HG03521 (cell line): ENCODE data around the gene PLCH1.

ENCODE experiments used
- ATAC-seq: cut with Tn5 transposase; IDR thresholded peaks from one replicate; pipeline ENCODE4 v1.9.1; 2021; ENCODE audit warnings: mild to moderate bottlenecking, moderate library complexity; ENCODE audit not compliant: unreplicated experiment

PLCH1 gene

GRCh38 chr3:155745795-155746550 is 1.1 kb upstream of the PLCH1 start:
- no peak for ATAC-seq

GRCh38 chr3:155744010-155744625 is 753 bp downstream of the PLCH1 start:
- ATAC-seq: peak; percentile 23

- ATAC-seq: no peak
Measured at GRCh38 chr3:155743606-155744005, 1.3 kb downstream of the PLCH1 start.

GRCh38 chr3:155742349-155742965 is 2.4 kb downstream of the PLCH1 start:
- ATAC-seq: no peak

GRCh38 chr3:155741603-155742002 is 3.3 kb downstream of the PLCH1 start:
- no peak for ATAC-seq

- no peak for ATAC-seq
Measured at GRCh38 chr3:155741101-155741500, 3.8 kb downstream of the PLCH1 start.

DNA sequence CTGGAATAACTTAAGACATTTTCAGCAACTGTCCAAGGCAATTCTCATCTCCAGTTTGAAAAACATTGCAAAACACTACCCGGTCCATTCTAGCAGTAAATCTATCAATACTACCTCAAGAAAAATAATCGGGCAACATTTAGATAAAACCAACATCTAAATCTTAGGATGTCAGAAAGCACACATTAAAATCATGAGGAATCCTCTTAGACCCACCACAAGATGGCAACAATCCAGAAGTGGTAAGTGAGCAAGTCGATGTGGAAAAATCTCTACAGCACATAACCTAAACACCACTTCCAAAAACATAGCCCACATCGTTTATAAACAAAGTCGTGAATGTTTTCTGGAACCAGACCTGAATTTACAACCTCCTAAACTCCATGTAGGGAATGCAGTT is 5.7 kb downstream of the PLCH1 start:
- no peak for ATAC-seq

- no peak for ATAC-seq
Measured at GRCh38 chr3:155738580-155739076, 6.2 kb downstream of the PLCH1 start.

GRCh38 chr3:155737844-155738460 is 6.9 kb downstream of the PLCH1 start:
- ATAC-seq: peak; percentile 85

DNA sequence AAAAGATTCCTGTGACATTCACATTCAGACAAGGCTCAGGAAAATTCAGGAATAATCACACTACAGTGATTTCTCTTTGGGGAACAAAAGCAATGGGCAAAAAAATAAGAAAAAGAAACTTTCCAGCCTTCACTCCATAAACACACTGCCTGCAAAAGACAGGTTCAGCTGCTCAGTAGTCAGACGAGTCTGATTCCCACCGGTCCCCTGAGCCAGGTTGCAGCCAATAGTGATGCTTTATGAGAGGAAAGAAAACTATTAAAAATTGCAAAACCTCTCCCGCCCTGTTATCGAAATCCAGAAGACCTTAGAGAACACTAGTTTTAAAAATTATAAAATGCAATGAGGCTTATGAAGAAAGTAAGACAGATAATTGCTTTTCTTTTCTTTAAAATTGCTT is 8.5 kb downstream of the PLCH1 start:
- ATAC-seq: no peak

GRCh38 chr3:155730843-155731242 is 14.0 kb downstream of the PLCH1 start:
- no peak for ATAC-seq

DNA sequence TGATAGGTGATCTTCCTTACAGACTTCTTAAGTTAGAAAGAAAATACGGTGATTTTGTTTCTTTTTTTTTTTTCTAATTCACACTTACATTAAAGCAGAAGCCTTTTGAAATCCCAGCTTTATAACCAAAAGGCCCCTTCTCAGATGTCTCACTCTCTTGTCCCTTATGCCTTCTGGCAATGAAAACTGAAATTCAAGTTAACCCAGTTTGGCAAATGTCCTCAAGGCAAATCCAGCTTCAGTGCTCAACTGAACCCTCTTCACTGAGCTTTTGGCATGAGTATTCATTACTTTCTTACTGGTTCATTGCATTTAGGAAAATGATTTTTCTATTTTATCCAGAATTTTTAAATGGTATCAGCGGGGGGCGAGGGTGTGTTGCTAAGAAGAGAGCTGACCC is 17.0 kb downstream of the PLCH1 start:
- no peak for ATAC-seq

GRCh38 chr3:155714295-155714718 is 30.6 kb downstream of the PLCH1 start:
- no peak for ATAC-seq

GRCh38 chr3:155712008-155712407 is 32.9 kb downstream of the PLCH1 start:
- no peak for ATAC-seq

GRCh38 chr3:155704771-155705559 is 39.9 kb downstream of the PLCH1 start:
- ATAC-seq: no peak

DNA sequence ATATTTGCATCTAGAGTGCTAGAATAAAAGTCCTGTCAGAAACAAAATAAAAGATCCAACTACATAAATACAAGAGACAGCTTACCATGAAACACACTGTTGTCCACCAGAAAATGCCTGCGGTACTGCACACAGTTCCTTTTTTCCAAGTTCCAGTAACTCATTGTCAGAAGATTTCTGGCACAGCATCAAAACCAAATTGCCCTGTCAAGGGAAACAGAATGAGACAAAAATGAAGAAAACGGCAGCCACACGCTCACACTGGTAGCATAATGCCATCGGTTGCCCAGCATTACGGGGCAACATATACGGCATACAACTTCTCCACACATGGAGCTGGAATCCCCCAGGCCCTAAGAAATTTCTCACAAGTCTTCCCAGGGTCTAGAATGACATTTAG is 40.8 kb downstream of the PLCH1 start:
- ATAC-seq: no peak

DNA sequence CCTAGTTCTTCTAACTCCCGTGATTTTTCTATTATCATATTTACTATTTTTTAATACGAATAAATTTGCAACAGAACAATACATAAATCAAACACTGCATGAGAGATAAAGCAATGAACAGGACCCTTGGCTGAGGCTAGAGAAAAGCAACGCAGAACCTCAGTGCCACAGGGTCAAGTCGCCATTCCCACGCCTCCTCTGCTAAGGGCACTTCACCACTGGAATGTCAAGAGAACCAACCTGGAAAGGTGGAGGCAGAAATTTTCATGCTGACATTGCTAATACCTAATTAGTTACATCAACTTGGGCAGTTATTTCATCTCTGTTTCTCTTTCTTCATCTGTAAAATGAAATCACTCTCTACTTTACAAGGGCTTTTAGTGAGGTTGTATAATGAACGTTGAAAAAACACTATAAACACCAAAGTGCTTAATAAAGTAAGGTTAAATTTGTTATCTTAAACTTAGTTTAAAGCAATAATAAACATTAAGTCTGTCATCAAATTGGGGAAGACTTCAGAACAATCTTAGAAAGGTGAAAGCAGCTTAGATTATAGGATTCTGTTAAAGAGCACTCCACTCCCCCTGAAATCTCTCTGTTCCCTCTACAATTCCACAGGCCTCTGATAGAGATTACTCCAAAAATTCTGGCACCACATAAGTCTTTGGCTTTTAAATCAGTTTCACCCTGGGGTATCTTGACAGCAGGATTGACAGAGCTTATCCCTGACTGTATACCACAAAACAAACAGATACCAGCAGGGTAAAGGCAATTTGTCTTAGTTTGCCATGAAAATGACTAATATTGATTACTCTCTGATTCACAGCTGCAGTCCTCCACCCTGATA is 41.9 kb downstream of the PLCH1 start:
- ATAC-seq: no peak

DNA sequence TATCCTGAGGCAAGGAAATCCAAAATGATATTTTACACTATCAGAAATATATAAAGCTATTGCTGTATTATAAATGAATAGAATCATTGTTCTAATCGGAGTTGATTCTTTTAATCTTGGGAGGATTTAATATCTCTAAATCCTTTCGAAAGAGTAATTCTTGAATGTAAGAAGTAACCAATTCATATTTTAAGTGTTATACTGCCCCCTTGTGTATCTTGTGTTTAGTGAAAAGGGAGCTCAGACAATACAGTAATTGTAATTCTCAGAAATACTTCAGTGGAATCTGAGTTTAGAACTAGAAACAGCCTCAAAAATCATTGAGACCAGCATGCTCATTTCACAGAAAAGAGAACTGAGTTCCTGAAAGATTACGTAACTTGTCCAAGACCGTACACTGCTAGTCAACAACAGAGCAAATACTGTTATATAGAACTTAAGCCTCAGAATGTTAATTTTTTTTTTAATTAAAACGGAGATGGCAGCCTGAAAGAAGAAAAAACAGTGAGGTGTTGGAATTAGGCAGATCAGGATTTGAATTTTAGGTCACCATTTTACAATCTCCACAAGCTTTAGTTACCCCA is 42.9 kb downstream of the PLCH1 start:
- no peak for ATAC-seq

- ATAC-seq: no peak
Measured at GRCh38 chr3:155697542-155697941, 47.3 kb downstream of the PLCH1 start.
